ENCODE results near the gene MISFA.
"Not testable (repeated sequence)": the region's sequence is repeated elsewhere in the genome, so short reads cannot be mapped to it uniquely, and the experiment has no call there.

The MISFA gene

GRCh38 chr11:18641677-18642076, 42.1 kb downstream of the MISFA start:
- no peak overlapping the region for H3K9ac ChIP-seq (ENCODE audit: low read depth, low read length)
- no peaks in the 10 kb centered on the region for H3K9me3 ChIP-seq (ENCODE audit: control insufficient read depth, insufficient read depth, low read length)
- no peaks in the 10 kb centered on the region for H3K4me1 ChIP-seq (ENCODE audit: insufficient read depth, low read length)
- no peaks in the 10 kb centered on the region for H3K36me3 ChIP-seq (ENCODE audit: insufficient read depth, low read length)

DNA sequence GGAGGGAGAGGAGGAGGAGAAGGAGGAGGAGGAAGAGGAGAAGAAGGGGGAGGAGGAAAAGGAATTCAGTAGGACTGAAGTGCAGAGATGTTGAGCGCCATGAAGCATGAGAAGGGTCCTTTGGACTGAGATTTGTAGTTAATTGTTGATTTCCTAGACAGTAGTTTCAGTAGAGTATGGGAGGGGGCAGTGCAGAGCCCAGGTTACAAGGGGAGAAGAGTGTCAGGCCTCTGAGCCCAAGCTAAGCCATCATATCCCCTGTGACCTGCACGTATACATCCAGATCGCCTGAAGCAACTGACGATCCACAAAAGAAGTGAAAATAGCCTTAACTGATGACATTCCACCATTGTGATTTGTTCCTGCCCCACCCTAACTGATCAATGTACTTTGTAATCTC, 43.4 kb downstream of the MISFA start:
- not testable (repeated sequence) for H3K9ac ChIP-seq (ENCODE audit: low read depth, low read length); H3K36me3 ChIP-seq (ENCODE audit: insufficient read depth, low read length); H3K9me3 ChIP-seq (ENCODE audit: control insufficient read depth, insufficient read depth, low read length); H3K4me1 ChIP-seq (ENCODE audit: insufficient read depth, low read length)

- Histone ChIP-seq H3K9me3 (ENCODE audit: control insufficient read depth, insufficient read depth, low read length) (no peaks in the 10 kb centered on the region), H3K36me3 (ENCODE audit: insufficient read depth, low read length) (no peaks in the 10 kb centered on the region), H3K9ac (ENCODE audit: low read depth, low read length) (no peak overlapping the region), H3K4me1 (ENCODE audit: insufficient read depth, low read length) (no peaks in the 10 kb centered on the region)
Measured at GRCh38 chr11:18650353-18650752, 50.8 kb downstream of the MISFA start.

- Histone ChIP-seq H3K4me1 (ENCODE audit: insufficient read depth, low read length) (no peaks in the 10 kb centered on the region), H3K9me3 (ENCODE audit: control insufficient read depth, insufficient read depth, low read length) (no peaks in the 10 kb centered on the region), H3K9ac (ENCODE audit: low read depth, low read length) (no peak overlapping the region), H3K36me3 (ENCODE audit: insufficient read depth, low read length) (no peaks in the 10 kb centered on the region)
Measured at GRCh38 chr11:18650859-18651557, 51.4 kb downstream of the MISFA start.
